Activated gamma-delta T cell (primary cell): Measurements from ENCODE around the gene ETNK2.
"Not testable (repeated sequence)": the region's sequence is repeated elsewhere in the genome, so short reads cannot be mapped to it uniquely, and the experiment has no call there.

Experiments
- DNase-seq: peaks from one replicate; lab custom pipeline; 2025; lab: John Stamatoyannopoulos, UW

Gene ETNK2

GRCh38 chr1:204098683-204099082 lies 53.2 kb downstream of the ETNK2 start:
- DNase-seq = no peak

DNA sequence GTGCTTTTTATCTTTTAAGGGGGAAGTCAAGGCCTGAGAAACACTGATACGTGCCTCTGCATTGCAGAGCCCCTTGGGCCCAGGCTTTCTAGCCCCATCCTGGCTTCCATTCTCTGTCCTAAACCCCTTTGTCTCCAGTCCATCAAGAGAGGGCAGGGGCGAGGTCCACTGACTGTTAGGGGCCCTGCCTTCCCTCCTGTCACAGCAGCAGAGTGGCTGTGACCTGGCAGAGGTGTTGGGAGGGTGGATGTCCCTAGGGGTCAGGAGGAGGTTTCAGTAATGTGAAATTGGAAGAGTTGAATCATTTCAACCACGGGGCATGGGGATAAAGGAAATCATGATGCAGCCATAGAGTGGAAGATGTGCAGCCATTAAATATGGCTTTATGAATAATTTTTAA lies 54.9 kb downstream of the ETNK2 start:
- no peak for DNase-seq

DNA sequence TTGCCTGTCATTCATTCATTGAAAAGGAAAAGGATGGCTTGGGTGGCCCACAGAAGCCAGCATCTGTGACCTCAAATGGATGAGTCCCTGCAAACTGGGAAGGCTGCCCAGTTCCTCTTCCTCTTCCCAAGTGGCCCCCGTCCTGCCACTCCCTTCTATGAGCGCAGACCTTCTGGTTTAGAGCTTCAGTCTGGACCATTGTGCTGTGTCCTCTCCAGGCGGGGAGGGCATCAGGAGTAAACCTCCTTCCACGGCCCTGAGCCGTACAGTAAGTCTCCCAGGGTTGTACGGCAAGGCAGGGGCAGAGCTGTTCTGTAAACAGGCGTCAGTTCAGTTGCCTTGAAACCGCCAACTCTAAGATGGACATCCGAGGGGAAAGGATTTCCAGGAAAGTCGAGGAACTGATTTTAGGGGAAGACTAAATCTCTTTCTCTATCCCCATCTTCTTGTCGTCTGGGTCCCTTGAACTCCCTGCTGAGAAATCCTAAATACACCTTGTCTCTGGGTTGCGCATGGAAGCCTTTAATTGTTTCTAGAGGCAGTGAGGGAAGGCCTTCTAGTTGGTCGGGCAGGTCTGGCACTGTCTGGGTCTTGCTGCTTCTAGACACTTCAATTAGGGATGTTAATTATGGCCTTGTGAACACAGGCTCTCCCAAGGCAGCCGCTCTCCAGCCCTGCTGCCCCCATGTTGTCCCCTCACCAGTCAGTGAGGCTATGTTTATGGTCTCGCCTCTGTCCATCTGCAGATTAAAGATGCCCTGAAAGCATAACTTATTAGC lies 56.8 kb downstream of the ETNK2 start:
- DNase-seq = no peak

GRCh38 chr1:204094313-204094729 lies 57.5 kb downstream of the ETNK2 start:
- DNase-seq = no peak

GRCh38 chr1:204093781-204094180 lies 58.1 kb downstream of the ETNK2 start:
- DNase-seq = no peak

- no peak for DNase-seq
Observed at GRCh38 chr1:204093421-204093717, 58.5 kb downstream of the ETNK2 start.

DNA sequence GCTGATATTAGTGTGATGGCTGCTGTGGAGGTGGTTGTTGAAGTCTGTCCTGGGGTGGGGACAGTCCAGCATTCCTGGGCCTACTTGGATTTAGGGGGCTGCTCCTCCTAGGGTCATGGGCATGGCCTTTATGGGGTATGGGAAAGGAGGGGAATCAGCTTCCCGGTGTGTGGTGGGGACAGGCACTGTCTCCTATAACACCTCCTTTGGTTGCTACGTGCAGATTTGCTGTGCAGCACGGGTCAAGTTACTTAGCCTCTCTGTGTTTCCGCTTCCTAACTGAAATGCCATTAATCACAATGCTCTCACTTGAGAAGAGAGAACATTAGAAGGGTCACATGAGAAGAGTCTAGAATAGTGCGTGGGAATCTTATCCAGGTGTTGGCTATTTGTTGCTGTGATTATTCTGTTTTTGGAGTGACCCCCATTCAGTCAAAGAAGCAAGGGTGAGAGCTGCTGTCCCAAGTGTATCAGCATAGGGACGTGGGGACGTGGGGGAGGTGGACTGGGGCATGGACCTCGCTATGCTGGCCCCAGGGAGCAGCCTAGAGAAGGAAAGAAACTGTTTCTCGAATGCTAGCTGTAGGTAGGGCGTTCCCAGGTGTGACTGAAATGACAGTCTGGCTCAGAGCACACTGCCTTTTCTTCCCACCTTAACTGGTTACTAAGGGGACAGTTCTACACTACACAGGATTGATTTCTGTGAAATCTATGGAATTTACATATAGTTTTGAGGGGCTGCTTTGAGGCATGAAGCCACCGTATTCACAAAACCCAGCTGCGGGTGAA lies 59.0 kb downstream of the ETNK2 start:
- DNase-seq = no peak

- DNase-seq = no peak
Observed at GRCh38 chr1:204091787-204092312, 60.0 kb downstream of the ETNK2 start.

GRCh38 chr1:204091066-204091465 lies 60.8 kb downstream of the ETNK2 start:
- no peak for DNase-seq

- DNase-seq = not testable (repeated sequence)
Observed at GRCh38 chr1:204090132-204090531, 61.7 kb downstream of the ETNK2 start.

DNA sequence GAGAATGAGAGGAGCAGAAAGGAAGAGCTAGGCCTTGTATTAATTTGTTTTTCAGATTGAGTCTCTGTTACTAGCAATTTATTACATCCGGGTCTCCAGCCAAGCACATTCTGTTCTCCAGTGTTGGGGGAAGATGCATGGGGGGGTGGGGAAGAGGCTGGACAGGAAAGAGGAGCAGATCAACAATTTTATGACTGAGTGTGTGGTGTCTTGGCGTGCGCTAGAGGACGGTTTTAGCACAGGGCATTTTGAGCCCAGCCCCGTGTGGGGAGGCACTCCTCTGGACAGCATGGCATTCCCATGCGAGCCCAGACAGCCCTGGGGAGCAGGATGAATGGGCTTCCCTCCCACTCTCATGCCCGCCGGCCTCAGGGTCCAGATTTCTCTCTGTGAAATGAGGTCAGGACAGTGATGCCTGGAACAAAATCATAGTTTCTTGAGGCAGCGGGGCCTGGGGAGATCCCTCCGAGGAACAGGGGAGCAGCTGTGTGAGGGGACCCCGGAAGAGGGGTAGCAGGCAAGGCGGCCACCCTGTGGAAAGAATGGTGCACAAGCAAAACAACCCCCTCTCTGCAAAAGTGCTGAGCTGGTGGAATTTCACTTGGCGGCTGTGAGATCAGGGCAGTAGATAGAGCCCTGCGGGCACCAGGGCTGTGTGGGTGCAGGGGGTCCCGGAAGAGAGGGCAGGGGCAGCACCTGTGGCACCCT lies 62.6 kb downstream of the ETNK2 start:
- no peak for DNase-seq

DNA sequence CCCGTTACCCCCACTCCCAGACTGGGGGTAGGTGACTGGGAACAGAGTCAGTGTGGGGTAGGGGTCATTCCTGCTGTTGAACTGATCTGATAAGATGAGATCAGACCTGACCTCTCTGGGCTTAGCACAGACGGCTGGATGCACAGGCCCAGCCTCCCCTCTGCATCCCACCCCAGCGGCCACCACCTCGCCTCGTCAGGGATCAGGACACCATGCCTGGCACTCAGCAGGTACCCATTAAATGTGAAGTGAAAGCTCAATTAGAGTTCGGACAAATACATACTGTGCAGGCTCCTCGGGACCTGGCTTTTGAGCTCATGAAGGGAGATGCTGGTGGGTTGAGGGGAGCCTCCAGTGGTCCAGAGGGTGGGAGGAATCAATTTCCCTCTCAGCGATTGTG lies 63.2 kb downstream of the ETNK2 start:
- DNase-seq = no peak

DNA sequence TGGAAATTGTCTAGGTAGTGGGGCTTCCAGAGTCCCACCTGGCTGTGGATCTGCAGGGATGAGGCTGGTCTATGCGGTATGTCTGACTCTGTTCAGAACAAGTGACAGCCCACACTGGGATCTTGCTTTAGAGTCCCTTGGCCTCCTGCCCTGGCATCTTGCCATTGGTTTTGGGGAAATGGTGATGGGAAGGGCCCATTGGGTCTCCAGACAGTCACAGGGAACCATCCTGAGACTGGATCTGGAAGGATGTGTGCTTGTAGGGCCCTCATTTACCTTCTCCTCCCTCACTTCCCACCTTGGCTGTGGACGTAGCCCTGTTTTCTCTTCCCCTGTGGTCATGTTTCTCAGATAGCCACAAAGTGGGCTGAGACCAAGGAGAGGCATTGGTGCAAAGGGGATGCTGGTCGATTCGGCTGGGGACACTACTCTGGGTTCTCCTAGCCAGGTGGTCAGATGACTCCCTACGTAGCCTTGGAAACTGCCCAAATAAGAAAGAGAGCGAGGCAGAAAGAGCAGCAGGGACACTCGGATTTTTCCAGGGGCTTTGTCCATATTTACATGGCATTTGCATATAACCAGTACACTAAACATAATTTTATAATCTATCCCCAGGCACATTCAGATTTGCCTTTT lies 63.8 kb downstream of the ETNK2 start:
- no peak for DNase-seq

DNA sequence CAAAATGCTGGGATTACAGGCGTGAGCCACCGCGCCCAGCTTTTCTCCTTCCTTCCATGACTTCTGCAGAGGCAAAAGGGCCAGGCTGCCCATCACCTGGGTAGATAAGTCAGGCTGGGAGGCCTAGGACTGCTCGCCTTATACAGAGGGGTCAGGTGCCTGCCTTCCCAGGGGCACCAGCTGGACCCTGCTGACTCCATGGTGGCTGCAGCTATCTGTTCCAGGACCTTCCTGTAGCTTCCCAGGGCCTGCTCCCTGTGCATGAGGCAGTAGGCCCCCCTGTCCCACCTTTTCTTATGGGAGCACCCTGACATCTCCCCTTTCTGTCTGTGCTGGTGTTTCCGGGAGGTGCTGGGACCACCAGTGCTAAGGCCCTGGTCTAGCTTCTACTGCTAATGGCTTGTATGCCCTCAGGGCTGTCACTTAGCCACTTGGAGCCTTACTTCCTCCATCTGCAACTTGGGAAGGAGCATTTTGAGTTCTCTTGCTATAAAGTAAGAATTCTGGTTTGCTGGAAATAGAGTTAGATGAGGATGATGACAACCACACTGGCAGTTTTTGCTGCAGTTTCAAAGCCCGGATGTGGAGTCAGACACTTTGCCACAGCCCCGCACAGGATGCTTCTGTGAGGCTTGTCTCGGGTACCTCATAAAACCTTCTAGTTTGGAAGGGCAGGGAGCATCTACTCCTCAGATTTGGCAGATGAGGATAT lies 64.5 kb downstream of the ETNK2 start:
- DNase-seq = no peak

DNA sequence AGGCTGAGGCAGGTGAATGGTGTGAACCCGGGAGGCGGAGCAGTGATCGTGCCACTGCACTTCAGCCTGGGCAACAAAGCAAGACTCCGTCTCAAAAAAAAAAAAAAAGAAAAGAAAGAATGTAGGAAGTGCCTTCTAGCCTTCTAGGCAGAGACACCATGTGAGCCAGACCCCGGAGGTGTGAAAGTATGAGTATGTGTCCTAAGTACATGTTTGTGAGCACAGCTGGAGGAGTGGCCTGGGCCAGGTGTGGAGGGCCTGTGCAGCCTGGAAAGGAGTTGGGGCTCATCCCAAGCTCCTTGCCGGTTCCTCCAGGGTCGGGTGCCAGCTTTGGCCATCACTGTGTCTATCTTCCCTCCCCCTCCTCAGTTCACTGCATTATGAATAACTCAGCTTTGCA lies 66.0 kb downstream of the ETNK2 start:
- no peak for DNase-seq

- no peak for DNase-seq
Observed at GRCh38 chr1:204084247-204084772, 67.5 kb downstream of the ETNK2 start.

GRCh38 chr1:204083491-204083890 lies 68.4 kb downstream of the ETNK2 start:
- no peak for DNase-seq

DNA sequence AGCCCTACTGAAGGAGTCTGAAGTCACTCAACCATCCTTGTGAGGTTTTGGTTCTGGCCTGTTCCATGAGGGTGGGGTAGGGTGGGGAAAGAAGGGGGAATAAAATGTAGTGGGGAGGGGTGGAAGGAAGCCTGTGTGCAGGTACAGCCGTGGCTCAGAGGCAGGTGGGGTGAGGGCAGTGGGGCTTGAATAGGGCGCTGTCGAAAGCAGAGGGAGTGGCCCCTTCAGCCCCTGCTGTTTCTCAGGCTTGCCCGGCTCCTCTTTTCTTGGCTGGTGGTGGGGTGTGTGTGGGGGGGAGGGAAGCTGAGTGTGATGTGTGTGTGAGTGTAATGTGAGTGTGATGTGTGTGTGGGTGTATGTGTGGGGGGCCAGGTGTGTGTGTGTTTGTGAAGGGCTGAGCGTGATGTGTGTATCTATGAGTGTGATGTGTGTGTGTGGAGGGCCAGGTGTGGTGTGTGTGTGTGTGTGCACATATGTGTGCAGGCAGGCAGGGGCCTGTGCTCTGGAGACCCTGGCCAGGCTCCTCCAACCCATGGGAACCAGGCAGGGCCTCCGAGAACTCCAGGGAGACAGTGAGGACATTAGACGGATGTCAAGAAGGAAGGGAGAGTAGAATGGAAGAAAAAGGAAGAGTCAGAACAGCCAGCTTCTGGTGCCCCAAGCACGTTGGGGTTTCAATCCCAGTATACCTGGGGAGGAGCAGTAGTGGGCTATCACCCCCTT lies 69.9 kb downstream of the ETNK2 start:
- DNase-seq = no peak

GRCh38 chr1:204081164-204081790 lies 70.6 kb downstream of the ETNK2 start:
- no peak for DNase-seq
